NCI-H1105 (cell line): ENCODE results near the gene NUAK1.
"Not testable (repeated sequence)": the region's sequence is repeated elsewhere in the genome, so short reads cannot be mapped to it uniquely, and the experiment has no call there.

Experiments used
- DNase-seq: peaks from one replicate; lab custom pipeline; 2025; lab: John Stamatoyannopoulos, UW

NUAK1 gene

DNA sequence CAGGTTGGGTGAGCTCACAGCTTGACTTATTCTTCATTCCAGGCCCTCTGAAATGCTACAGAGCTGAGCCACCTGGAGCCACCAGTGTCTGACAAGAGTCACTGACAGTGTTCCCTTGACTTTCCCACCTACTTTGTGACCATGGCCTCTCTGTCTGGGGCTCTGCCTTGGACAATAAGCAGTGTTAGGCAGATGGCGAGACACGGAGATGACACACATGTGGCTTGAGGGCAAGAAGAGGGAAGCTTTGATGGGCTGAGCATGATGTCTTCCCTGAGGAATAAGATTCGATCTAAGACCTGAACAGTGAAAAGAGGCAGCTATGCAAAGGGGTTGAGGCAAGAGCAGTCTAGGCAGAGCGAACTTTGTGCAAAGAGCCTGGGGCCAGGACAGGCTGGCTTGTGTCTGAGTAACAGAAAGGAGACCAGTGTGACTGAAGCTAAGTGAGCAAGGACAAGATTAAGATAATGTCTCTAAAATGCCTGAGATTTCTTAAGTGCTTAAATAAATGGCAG, 105.5 kb downstream of the NUAK1 start:
- DNase-seq, result no peak

DNA sequence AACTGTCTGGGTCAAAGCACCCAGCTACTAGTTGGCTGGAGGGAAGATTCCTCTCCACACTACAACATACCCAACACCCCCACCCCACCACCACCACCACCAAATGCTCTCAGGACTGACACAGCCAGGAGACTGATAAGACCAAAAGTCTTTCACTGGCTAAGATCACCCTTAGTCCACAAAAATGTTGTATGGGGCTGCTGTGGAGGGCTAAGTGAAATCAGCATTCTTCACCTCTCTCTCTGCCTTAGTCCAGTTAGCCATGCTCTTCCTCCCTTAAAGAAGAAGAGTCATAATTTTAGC, 106.2 kb downstream of the NUAK1 start:
- no peak for DNase-seq

DNA sequence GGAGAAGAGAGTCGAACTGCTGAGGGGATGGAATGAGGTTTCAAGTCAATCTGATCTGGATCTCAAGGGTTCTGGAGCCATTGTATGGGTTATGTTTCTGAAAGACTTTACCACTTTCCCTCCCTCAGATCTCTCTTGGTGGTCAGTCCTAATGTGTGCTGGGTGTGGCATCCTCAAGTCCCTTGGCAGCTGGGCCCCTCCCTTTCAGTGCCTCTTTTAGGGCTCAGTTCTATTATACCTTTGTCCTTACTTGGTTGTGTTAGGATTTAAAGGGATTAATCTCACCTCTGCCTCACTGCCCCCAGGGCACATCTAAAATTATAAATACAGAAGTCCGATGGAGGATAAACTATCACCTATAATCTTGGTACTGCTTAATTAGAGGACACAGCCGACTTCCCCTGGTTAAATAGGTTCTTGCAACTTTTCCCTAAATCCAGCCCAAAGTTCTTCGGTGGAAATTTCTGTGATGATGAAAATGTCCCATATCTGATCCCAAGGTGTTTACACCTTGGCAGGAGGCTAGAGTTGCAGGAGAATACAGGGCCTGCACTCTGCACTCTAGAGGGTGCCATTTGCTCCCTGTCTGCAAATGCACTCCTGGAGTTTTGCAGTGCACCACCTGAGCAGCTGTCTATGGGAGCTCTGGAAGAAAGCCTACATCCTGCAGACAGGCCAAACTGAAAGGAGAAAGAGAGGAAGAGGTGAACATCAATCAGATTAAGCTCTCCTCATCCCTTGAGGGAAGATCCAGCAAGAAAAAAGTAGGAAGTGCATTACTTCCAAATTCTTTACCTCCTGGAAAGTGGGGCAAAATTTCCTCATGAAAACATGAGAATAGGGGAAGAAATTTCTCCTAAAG, 106.8 kb downstream of the NUAK1 start:
- DNase-seq, result no peak

DNA sequence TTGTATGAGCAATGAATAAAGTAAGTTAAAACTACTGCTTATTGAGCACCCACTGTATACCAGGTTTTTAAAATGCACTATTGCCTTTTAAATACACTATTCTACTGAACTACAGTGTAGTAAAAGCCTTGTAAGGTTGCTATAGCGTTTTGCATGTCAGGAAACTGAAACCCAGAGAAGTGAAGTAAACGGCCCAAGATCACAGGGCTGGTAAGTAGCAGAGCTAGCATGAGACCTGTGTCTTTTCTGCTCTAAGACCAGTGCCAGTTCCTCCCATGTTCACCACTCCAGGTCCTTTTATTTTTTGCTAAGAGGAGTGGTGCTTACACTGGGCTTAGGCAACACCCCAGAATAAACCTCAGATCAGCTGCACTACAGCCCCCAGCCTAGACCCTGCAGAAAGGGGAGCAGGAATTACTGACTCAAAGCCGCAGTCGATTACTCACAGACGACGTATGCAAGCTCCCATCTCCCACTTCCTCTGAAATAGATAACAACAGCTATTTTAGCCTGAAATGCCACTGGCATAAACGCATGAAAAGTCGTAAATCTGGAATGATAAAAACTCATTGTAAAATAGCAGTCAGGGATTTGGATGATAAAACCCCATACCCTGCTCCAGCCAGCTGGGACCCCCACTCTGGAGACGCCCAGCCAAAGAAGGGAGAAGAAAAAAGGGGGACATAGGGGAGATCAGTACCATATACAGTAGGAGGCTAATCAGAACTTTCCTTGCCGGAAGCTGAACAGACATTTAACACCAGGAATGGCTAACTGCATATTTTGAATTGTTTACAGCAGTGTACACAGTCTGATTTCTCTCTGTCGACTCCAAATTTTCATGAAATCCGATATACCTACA, 108.3 kb downstream of the NUAK1 start:
- DNase-seq, result no peak

DNA sequence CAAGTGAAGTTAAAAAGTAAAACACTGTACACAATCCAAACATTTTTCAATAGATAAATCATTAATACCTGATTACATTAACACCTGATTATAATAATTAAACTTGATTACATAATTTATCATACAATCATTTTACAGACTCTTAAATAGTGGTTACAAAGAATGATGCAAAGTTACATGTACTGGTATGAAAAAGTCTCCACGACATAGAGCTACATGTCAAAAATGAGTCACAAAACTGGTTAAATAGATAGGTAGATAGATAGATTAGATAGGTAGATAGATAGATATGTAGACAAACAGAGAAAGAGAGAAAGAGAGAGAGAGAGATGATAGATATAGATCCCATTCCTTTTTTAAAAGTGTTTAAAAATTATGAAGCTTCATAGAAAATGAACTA, 109.2 kb downstream of the NUAK1 start:
- no peak for DNase-seq

DNA sequence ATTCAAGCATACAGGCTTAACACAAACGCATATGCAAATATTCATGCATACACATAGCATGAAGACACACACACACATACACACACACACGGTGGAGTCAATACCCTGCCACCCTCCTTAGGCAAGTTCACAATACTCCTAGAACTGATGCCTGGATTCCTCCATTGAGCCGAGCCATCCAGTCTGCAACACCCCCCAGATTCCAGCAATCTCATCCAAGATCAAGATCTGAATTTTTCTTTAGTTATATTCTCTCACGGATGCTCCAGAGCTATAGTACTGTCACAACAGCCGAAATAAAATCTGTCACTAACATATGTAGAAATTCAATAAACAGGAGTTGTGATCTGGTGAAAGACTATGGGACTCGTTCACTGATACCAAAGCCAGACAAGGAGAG, 110.8 kb downstream of the NUAK1 start:
- no peak for DNase-seq

DNA sequence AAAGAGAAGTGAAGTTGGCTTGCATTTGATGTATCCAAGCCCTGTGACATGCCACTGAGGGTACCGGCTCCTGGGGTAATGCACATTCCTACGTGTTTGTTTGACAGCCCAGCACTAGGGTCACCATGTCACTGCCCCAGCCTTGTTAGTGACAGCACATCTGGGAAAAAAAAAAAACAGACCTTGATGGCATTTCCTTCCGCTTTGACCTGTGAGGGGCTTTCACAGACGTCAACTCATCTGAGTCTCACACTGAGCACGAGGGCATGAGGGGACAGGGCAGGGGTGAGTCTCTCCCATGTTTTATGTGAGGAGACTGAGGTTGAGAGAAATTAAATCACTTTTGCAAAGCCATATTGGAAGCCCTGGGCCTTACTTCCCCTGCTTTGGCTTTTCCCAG, 111.5 kb downstream of the NUAK1 start:
- DNase-seq, result no peak

DNA sequence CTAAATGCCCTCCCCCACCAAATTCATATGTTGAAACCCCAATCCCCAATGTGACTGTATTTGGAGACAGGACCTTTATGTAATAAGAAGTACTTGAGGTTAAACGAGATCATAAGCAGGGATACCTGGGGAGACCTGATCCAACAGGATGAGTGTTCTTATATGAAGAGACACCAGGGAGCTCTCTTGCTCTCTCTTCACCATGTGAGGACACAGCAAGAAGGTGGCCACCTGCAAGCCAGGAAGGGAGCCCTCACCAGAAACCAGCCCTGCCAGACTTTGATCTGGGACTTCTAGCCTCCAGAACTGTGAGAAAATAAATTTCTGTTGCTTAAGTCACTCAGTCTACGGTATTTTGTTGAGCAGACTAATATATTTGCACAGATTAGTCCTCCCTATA, 113.6 kb downstream of the NUAK1 start:
- DNase-seq, result no peak

DNA sequence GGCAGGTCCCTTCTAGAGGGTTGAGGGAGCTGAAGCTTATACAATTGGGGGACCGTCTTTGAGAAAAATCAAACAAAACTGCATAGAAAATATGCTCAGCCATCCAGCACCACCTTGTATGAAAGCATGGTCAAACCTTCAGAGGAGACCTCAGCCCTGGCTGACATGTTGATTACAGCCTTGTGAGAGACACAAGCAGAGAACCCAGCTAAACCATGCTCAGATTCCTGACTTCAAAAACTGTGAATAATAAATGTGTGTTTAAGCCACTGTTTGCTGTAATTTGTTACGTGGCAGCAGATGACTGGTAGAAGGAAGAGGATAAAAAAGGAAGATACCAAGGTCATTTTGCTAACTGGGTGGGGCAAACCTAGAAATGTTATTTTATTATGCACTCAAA, 115.7 kb downstream of the NUAK1 start:
- no peak for DNase-seq

DNA sequence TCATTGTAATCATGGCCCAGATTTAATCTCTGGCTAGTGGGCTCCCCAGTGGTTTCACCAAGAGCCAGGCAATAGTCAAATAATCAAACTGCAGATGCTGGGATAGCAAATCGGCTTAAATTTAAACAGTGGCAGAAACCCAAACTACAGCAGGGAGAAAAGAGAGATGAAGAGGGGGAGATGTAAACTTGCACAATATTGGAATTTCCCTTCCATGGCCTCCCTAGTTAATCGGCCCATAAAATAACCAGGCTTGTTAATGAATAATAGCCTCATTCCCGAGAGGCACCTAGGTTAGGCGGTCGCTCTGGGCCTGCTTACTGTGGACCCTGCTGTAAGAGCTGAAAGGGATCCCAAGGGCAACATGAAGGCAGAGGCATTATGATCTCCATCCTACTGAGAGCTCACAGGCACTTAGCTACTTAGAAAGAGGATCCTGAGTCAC, 116.2 kb downstream of the NUAK1 start:
- DNase-seq, result no peak

DNA sequence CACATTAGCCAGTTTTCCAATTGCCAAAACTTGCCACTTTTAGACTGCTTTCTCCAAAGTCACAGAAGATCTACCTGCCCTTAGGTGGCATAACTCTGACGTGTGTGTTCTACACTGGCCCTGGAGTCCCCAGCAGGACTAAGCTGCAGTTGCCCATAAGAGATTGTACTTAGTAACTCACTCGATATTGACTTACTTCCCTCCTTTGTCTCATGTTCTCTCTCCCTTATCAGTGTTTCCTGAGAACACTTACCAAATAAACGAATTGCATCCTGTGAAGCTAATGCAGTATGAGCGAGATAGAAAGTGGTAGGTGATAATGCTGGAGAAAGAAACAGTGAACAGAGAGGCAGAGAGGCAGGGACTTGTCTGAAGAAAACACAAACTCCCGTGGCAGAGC, 117.2 kb downstream of the NUAK1 start:
- no peak for DNase-seq

DNA sequence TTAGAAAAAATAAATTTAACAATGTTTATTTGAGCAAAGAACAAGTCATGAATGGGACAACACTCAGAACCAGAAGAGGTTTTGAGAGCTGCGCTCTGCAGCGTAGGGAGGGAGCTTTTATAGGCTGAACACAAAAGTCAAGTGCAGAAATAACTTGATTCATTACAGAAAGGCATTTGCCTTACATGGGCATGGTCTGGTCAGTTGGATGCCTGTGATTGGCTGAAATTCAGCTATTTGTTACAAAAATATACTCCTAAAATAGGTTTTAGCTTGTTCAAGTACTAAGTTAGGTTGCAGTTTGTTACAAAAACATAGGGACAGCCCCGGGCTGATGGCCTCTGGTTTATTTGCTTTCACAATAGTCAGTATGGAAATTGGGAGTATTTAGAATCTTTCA, 118.0 kb downstream of the NUAK1 start:
- DNase-seq, result no peak

DNA sequence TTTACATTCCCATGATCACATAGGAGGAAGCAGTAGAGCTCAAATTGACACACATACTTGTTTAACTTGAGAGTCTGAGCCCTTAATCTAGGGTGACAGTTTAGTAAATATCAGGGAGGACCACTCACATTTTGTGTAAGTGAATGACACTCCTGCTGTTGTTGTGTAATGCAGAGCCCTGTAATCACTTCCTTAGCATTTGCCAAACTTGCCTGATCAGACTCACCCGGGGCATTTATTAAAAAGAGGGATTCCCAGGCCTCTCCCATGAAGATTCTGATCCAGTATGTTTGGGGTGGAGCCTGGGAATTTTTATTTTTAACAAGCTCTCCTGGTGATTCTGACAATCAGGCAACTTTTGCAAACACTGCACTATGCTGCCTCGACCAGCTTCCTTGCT, 119.6 kb downstream of the NUAK1 start:
- DNase-seq, result no peak

DNA sequence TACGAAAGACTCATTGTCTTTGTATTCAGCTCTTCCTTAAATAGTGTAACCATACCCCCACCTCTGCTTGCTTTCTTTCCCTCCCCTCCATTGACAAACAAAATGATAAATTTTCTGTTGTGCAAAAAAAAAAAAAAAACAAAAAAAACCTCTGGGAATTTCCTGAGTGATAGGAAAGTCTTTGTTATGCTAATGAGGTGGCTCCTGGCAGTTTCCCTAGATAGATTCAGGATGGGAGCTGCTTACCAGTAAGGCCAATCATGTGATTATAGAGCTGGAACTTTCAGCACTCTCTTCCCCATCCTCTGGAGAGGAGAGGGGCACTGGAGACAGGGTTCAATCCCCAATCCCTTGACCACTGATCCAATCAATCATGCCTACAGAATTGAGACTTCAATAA, 120.5 kb downstream of the NUAK1 start:
- no peak for DNase-seq

DNA sequence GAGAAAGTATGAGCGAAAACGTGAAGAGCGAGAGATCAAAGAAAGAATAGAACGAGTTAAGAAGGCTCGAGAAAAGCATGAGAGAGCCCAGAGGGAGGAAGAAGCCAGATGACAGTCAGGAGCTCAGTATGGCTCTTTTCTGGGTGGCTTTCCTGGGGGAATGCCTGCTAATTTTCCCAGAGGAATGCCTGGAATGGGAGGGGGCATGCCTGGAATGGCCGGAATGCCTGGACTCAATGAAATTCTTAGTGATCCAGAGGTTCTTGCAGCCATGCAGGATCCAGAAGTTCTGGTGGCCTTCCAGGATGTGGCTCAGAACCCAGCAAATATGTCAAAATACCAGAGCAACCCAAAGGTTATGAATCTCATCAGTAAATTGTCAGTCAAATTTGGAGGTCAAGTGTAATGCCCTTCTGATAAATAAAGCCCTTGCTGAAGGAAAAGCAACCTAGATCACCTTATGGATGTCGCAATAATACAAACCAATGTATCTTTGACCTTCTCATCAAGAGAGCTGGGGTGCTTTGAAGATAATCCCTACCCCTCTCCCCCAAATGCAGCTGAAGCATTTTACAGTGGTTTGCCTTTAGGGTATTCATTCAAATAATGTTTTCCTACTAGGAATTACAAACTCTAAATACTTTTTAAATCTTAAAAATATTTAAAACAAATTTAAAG, 122.0 kb downstream of the NUAK1 start:
- DNase-seq, result not testable (repeated sequence)

DNA sequence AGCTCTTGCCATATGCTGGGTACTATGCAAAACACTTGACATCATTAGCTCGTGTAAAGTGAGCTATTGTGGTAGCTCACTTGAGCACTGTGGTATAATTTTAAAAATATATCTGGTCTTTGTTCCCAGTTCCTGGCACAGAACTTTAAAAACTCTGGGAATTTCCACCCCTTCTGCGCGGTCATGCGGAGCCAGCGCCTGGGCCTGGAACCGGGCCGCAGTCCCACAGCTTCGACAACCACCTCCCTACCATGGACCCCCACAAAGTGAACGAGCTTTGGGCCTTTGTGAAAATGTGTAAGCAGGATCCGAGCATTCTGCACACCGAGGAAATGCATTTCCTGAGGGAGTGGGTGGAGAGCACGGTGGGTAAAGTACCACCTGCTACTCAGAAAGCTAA, 123.1 kb downstream of the NUAK1 start:
- DNase-seq, result no peak

DNA sequence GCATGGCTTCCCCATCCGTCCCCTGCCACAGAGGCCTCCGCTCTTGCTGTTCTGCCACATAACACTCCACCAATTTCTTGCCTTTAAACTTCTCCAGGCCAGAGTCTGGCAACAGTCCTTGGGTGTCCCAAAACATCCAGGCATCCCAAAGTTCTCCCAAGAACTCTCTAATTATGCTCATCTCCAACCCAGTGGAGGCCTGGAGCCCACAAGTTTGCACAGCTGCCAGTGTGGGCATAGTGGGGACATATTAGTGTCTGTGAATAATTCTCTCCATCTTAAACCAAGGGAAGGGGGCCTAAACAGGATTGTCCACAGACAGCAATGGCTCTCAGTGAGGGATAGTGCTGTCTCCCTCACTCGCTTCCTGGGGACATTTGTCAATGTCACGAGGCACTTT, 124.8 kb downstream of the NUAK1 start:
- DNase-seq, result no peak
